CD4-positive, CD25-positive, alpha-beta regulatory T cell (primary cell): Measurements from ENCODE around the gene AXDND1. TPM values are rescaled to one million over a fixed set of nuclear protein-coding genes. Genes with fewer than 3 reads are reported as not detected.

Experiments
- ATAC-seq, 2 donors: fragments of 150-1000 bp; cut with Tn5 transposase; one replicate each; pipeline ENCODE4 v1.10.0; 2021; ENCODE audit warnings: low read depth in 2 of 2, moderate number of reproducible peaks in 2 of 2, moderate library complexity in 1 of 2
- DNase-seq, 3 donors: peaks; one replicate each; pipeline versions ENCODE4 v3.0.0 to v3.0.0-alpha.2; 2012 to 2022; ENCODE audit warnings: mixed read lengths in 1 of 3
- H3K27ac ChIP-seq: one replicate; pipeline ENCODE4 v1.7.0; 2013; ENCODE audit warnings: mild to moderate bottlenecking, low read length; ENCODE audit not compliant: insufficient read depth, poor library complexity, severe bottlenecking
- H3K27me3 ChIP-seq: one replicate; pipeline ENCODE4 v1.7.0; 2013; ENCODE audit warnings: low read length; ENCODE audit not compliant: control insufficient read depth, insufficient read depth
- H3K36me3 ChIP-seq: one replicate; pipeline ENCODE4 v1.7.0; 2013; ENCODE audit warnings: mild to moderate bottlenecking, low read length, moderate library complexity; ENCODE audit not compliant: control insufficient read depth, insufficient read depth
- H3K4me1 ChIP-seq: 2 replicates; pipeline ENCODE4 v1.7.0; 2013; ENCODE audit warnings: mild to moderate bottlenecking, low read length; ENCODE audit not compliant: insufficient read depth, control insufficient read depth, poor library complexity, severe bottlenecking
- H3K4me3 ChIP-seq: one replicate; pipeline ENCODE4 v1.7.0; 2013; ENCODE audit warnings: low read depth, mild to moderate bottlenecking, low read length, moderate library complexity
- H3K9me3 ChIP-seq, 2 experiments: 1 replicate in 1 of 2; 2 replicates in 1 of 2; pipeline ENCODE4 v1.7.0; 2013; ENCODE audit warnings: low read length in 2 of 2, mild to moderate bottlenecking in 1 of 2, moderate library complexity in 1 of 2; ENCODE audit not compliant: control insufficient read depth in 2 of 2
- H3K27ac Mint-ChIP-seq, 3 donors: one replicate each; pipeline ENCODE4 v1.8.0; 2020 to 2022; ENCODE audit warnings: mild to moderate bottlenecking in 3 of 3, mixed read lengths in 3 of 3, moderate library complexity in 2 of 3
- H3K27me3 Mint-ChIP-seq: one replicate; pipeline ENCODE4 v1.8.0; 2022; ENCODE audit warnings: mild to moderate bottlenecking, mixed read lengths
- H3K36me3 Mint-ChIP-seq: one replicate; pipeline ENCODE4 v1.8.0; 2020; ENCODE audit warnings: mixed read lengths
- H3K4me1 Mint-ChIP-seq, 4 donors: one replicate each; pipeline ENCODE4 v1.8.0; 2020 to 2022; ENCODE audit warnings: mixed read lengths in 4 of 4, mild to moderate bottlenecking in 1 of 4
- H3K4me3 Mint-ChIP-seq, 4 donors: one replicate each; pipeline ENCODE4 v1.8.0; 2020 to 2022; ENCODE audit warnings: mild to moderate bottlenecking in 4 of 4, mixed read lengths in 4 of 4, moderate library complexity in 3 of 4
- H3K9me3 Mint-ChIP-seq, 7 donors: one replicate each; pipeline ENCODE4 v1.8.0; 2020 to 2022; ENCODE audit warnings: mixed read lengths in 7 of 7, mild to moderate bottlenecking in 3 of 7, moderate library complexity in 2 of 7
- polyA plus RNA-seq, 4 donors: library from polyadenylated mRNA; unstranded; fragments of 300-500 nt; fragmentation: Illumina TruSeq; gene quantifications; one replicate each; pipeline ENCODE4 v1.2.3, GENCODE V29; 2021
- total RNA-seq: library from RNA; stranded (reverse); gene quantifications from one replicate; pipeline ENCODE4 v1.2.3, GENCODE V29; 2022

AXDND1 gene
- total and polyA plus RNA-seq, 5 donors from 2014 or later: not detected

GRCh38 chr1:179587336-179587735, 221.6 kb downstream of the AXDND1 start:
- H3K27ac Mint-ChIP-seq: no peak overlapping the region
- H3K9me3 Mint-ChIP-seq: peaks cover 0 to 8% (median 0%) of the 10 kb centered on the region in 7 donors
- no peaks in the 10 kb centered on the region for H3K36me3 Mint-ChIP-seq
- ATAC-seq (no peak), DNase-seq (no peak)
- Histone ChIP-seq H3K4me3 (no peak overlapping the region), H3K9me3 (no peaks in the 10 kb centered on the region), H3K27me3 (peaks cover 15% of the 10 kb centered on the region), H3K27ac (no peak overlapping the region), H3K36me3 (no peaks in the 10 kb centered on the region), H3K4me1 (no peaks in the 10 kb centered on the region)
- peaks cover 26% of the 10 kb centered on the region for H3K27me3 Mint-ChIP-seq
- H3K4me1 Mint-ChIP-seq: peaks cover 0 to 2% (median under 1%) of the 10 kb centered on the region in 4 donors
- H3K4me3 Mint-ChIP-seq: no peak overlapping the region

DNA sequence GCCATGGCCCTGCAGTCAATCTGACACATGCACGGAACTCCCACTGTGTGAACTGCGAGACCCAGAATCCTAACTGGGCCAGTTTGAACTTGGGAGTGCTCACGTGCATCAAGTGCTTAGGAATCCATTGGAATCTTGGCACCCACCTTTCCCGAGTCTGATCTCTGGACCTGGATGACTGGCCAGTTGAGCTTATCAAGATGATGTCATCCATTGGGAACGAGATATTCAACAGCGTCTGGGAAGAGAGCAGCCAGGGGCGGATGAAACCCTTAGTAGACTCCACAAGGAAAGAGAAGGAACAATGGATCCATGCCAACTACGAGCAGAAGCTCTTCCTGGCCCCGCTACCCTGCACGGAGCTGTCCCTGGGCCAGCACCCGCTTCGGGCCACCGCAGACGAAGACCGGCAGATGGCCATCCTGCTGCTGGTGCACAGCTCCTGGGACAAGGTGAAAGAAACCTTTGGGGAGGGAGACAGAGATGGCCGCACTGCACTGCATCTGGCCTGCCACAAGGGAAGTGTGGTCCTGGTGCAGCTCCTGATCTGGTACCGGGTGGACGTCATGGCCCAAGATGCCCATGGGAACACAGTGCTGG, 222.8 kb downstream of the AXDND1 start:
- H3K27me3 ChIP-seq: peaks cover 11% of the 10 kb centered on the region
- H3K9me3 Mint-ChIP-seq: peaks cover 0 to 6% (median 0%) of the 10 kb centered on the region in 7 donors
- DNase-seq: no peak

DNA sequence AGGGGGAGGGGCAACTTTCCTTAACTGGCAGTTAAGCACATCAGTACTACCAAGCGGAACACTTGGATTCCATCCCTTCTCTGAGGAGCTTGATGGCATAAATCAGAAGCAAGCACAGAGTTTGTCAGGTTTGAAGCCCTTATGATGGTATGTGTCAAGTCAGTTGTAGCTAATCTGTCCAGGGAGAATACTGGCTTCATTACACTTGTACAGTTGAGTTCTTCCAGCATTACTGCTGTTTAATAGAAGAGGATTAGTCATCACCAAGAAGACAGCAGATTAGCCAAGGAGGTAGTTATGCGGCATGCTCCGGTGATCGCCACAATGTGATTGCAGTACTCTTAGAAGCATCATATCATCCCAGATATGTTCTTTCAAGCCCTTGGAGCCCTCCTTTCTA, 223.7 kb downstream of the AXDND1 start:
- Mint-ChIP-seq H3K9me3 (peaks cover 0 to 6% (median 0%) of the 10 kb centered on the region in 7 donors), H3K27me3 (peaks cover 32% of the 10 kb centered on the region), H3K4me3 (no peak overlapping the region), H3K4me1 (peaks cover 0 to 2% (median under 1%) of the 10 kb centered on the region in 4 donors), H3K27ac (no peak overlapping the region), H3K36me3 (no peaks in the 10 kb centered on the region)
- Histone ChIP-seq H3K27me3 (peaks cover 7% of the 10 kb centered on the region), H3K4me3 (no peak overlapping the region), H3K9me3 (no peaks in the 10 kb centered on the region), H3K27ac (no peak overlapping the region), H3K4me1 (no peaks in the 10 kb centered on the region), H3K36me3 (no peaks in the 10 kb centered on the region)
- DNase-seq: no peak
- no peak for ATAC-seq

More for the DNA sequence above, 222.8 kb downstream of the AXDND1 start:
- Histone ChIP-seq H3K27ac (no peak overlapping the region), H3K36me3 (no peaks in the 10 kb centered on the region), H3K4me3 (no peak overlapping the region), H3K4me1 (no peaks in the 10 kb centered on the region), H3K9me3 (no peaks in the 10 kb centered on the region)
- no peak overlapping the region for H3K27ac Mint-ChIP-seq
- peaks cover 33% of the 10 kb centered on the region for H3K27me3 Mint-ChIP-seq
- no peaks in the 10 kb centered on the region for H3K36me3 Mint-ChIP-seq
- no peak for ATAC-seq
- peaks cover 0 to 2% (median under 1%) of the 10 kb centered on the region in 4 donors for H3K4me1 Mint-ChIP-seq
- no peak overlapping the region for H3K4me3 Mint-ChIP-seq

DNA sequence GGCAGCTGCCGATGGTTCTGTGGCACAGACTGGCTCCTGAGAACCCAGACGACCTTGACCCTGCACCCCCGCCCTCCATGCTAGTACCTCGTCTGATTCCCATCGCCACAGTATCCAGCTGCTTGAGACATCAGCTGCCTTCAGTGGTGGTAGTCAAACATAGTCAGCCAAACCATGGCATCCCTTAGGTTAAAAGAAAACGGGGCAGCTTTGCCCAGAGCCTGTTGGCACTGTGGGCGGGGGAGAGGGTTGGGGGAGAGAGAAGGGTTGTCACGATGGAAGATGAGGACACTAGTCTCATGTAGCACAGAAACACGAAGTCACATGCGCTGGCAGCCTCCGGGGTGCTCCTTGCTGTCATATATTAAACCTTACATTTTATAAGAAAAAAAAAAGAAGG, 224.9 kb downstream of the AXDND1 start:
- Histone ChIP-seq H3K4me1 (no peaks in the 10 kb centered on the region), H3K27me3 (peaks cover 6% of the 10 kb centered on the region), H3K9me3 (no peaks in the 10 kb centered on the region), H3K27ac (no peak overlapping the region), H3K36me3 (no peaks in the 10 kb centered on the region), H3K4me3 (no peak overlapping the region)
- Mint-ChIP-seq H3K27ac (no peak overlapping the region), H3K9me3 (peaks cover 0 to 3% (median 0%) of the 10 kb centered on the region in 7 donors), H3K27me3 (peaks cover 22% of the 10 kb centered on the region), H3K4me1 (peaks cover 0 to 2% (median under 1%) of the 10 kb centered on the region in 4 donors), H3K4me3 (no peak overlapping the region), H3K36me3 (no peaks in the 10 kb centered on the region)
- DNase-seq: no peak
- no peak for ATAC-seq

DNA sequence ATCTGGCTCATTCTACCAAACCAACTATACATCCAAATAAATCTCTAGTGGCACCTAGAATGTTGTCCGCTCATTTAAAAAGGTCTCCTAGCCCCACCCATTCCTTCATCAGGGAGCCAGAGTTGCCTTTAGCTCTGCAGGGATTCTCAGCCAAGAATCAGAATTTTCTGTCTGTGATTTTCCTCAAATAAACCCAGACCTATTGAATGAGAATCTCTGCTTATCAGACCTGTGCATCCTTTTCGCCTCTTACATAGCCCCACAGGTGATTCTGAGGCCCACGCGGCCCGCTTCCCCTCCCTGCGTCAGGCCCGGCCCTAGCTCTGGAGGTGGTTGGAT, 225.5 kb downstream of the AXDND1 start:
- Histone ChIP-seq H3K27ac (no peak overlapping the region), H3K4me1 (no peaks in the 10 kb centered on the region), H3K4me3 (no peak overlapping the region), H3K27me3 (peaks cover 4% of the 10 kb centered on the region), H3K36me3 (no peaks in the 10 kb centered on the region), H3K9me3 (no peaks in the 10 kb centered on the region)
- Mint-ChIP-seq H3K4me3 (no peak overlapping the region), H3K36me3 (no peaks in the 10 kb centered on the region), H3K27me3 (peaks cover 18% of the 10 kb centered on the region), H3K27ac (no peak overlapping the region), H3K4me1 (peaks cover 0 to 2% (median 0%) of the 10 kb centered on the region in 4 donors), H3K9me3 (peaks cover 0 to 3% (median 0%) of the 10 kb centered on the region in 7 donors)
- DNase-seq: no peak
- no peak for ATAC-seq

DNA sequence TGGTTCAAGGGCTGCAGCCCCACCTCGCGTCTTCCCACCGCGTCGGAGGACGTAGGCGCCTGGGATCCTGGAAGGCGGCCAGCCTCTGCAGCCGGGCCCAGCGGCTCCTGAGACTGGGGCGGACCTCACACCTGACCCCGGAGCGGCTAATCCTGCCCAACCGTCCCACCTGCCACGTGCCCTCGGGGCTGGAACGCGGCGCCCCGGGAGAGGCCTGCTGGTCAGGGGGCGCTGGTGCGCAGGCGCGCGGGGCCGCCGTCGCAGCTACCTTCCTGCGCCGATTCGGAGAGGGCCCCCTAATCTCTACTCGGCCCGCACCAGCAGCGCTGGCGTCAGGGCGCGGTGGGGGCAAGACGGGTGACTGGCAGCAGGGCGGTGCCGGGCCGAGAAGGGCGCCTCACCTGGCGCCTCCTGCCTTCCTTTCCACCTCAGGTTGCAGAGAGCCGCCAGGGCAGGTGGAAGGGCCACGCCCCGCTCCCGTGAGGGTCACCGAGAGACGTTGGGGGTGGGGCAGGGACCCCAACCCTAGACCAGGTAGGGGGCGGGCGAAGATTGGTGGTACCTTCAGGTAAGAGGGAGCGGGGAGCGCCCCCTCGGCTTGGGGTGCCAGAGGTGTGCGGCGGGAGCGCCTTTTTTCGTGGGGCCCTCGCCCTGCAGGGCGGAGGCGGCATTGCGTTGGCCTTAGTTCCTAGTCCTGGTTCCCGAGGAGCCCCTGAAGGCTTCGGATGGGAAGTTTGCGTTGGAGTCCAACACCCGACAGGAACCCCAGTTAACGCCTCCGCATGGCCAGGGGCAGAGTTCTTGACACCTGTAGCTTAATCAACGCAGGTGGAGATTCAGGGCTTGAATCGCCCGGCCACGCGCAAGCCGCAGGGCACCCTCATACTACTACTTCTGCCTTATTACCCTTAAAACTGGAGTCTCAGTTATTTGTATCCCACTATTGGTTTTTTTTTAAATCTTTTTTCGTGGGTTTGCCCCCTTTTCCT, 226.1 kb downstream of the AXDND1 start, which contains the start of gene TDRD5:
TSS of gene TDRD5 (plus strand) at position 241 of the 989 bp plus-strand sequence. CDS start 784 bp downstream, outside the sequence.
- no peak for DNase-seq
- Mint-ChIP-seq H3K27ac (no peak within 1 kb of the TSS), H3K27me3 (peaks cover 18% of the 10 kb centered on the region)

GRCh38 chr1:179598631-179599030, 232.9 kb downstream of the AXDND1 start:
- Histone ChIP-seq H3K4me3 (no peak overlapping the region), H3K9me3 (no peaks in the 10 kb centered on the region)
- H3K9me3 Mint-ChIP-seq: peaks cover 0 to 5% (median 1%) of the 10 kb centered on the region in 7 donors

More for the DNA sequence above, 226.1 kb downstream of the AXDND1 start, which contains the start of gene TDRD5:
- H3K4me3 ChIP-seq: no peak within 1 kb of the TSS
- H3K36me3 ChIP-seq: no peaks in the 10 kb centered on the region
- no peak within 1 kb of the TSS for H3K27ac ChIP-seq
- no peak for ATAC-seq
- Mint-ChIP-seq H3K4me3 (no peak within 1 kb of the TSS), H3K36me3 (no peaks in the 10 kb centered on the region), H3K9me3 (peaks cover 0 to 3% (median 0%) of the 10 kb centered on the region in 7 donors), H3K4me1 (peaks cover 0 to 2% (median 0%) of the 10 kb centered on the region in 4 donors)
- no peaks in the 10 kb centered on the region for H3K9me3 ChIP-seq
- peaks cover 4% of the 10 kb centered on the region for H3K27me3 ChIP-seq
- no peaks in the 10 kb centered on the region for H3K4me1 ChIP-seq

More at GRCh38 chr1:179598631-179599030, 232.9 kb downstream of the AXDND1 start:
- H3K4me3 Mint-ChIP-seq: no peak overlapping the region
- ATAC-seq (no peak), DNase-seq (no peak)
- no peaks in the 10 kb centered on the region for H3K36me3 ChIP-seq
- H3K36me3 Mint-ChIP-seq: no peaks in the 10 kb centered on the region
- H3K4me1 ChIP-seq: no peaks in the 10 kb centered on the region
- no peak overlapping the region for H3K27ac Mint-ChIP-seq
- H3K27me3 ChIP-seq: peaks cover 2% of the 10 kb centered on the region
- H3K27ac ChIP-seq: no peak overlapping the region
- no peaks in the 10 kb centered on the region for H3K27me3 Mint-ChIP-seq
- no peaks in the 10 kb centered on the region for H3K4me1 Mint-ChIP-seq
